CD4-positive, alpha-beta T cell (primary cell): Measurements from ENCODE around the gene PDXK. TPM values are rescaled to one million over a fixed set of nuclear protein-coding genes. Genes with fewer than 3 reads are reported as not detected.

Experiments
- ATAC-seq: fragments of 200-7000 bp; cut with Tn5 transposase; one replicate; pipeline ENCODE4 v1.10.0; 2022; ENCODE audit warnings: mild to moderate bottlenecking; ENCODE audit not compliant: poor library complexity
- CTCF ChIA-PET: fragments of 350-600 bp; sonication (Branson Sonifier 250); formaldehyde crosslinking; loops from one replicate; lab custom pipeline; 2021; ENCODE audit warnings: antibody characterized with exemption, inconsistent platforms; lab: Charles Lee
- POLR2A ChIA-PET: fragments of 350-600 bp; sonication (Branson Sonifier 250); formaldehyde crosslinking; loops from one replicate; lab custom pipeline; 2021; ENCODE audit warnings: antibody characterized with exemption, inconsistent platforms; lab: Charles Lee
- DNase-seq, 14 experiments: peaks; one replicate each; pipeline ENCODE4 v3.0.0-alpha.2; 2013 to 2020; ENCODE audit warnings: mixed read lengths in 2 of 14
- H3K27ac ChIP-seq, 2 donors: one replicate each; pipeline versions ENCODE4 v1.5.1 to v1.7.0; 2013; ENCODE audit warnings: low read length in 2 of 2, low read depth in 1 of 2, mild to moderate bottlenecking in 1 of 2
- H3K27me3 ChIP-seq, 2 experiments: 1 replicate in 1 of 2; 2 replicates in 1 of 2; pipeline versions ENCODE4 v1.6.1 to v1.7.0; 2013; ENCODE audit warnings: low read length in 2 of 2, control low read depth in 1 of 2, mild to moderate bottlenecking in 1 of 2, moderate library complexity in 1 of 2; ENCODE audit not compliant: insufficient read depth in 2 of 2, control insufficient read depth in 1 of 2
- H3K36me3 ChIP-seq: one replicate; pipeline ENCODE4 v1.6.1; 2013; ENCODE audit warnings: low read length, control low read depth; ENCODE audit not compliant: insufficient read depth
- H3K4me1 ChIP-seq: one replicate; pipeline ENCODE4 v1.6.1; 2013; ENCODE audit warnings: low read length, control low read depth; ENCODE audit not compliant: insufficient read depth
- H3K4me3 ChIP-seq: one replicate; pipeline ENCODE4 v1.5.1; 2013; ENCODE audit warnings: mild to moderate bottlenecking, low read length, moderate library complexity
- H3K9me3 ChIP-seq, 2 experiments: 1 replicate in 1 of 2; 2 replicates in 1 of 2; pipeline versions ENCODE4 v1.6.1 to v1.7.0; 2013; ENCODE audit warnings: low read length in 2 of 2, mild to moderate bottlenecking in 2 of 2, control low read depth in 1 of 2, moderate library complexity in 1 of 2; ENCODE audit not compliant: control insufficient read depth in 1 of 2, insufficient read depth in 1 of 2
- H3K27ac Mint-ChIP-seq: one replicate; pipeline ENCODE4 v1.8.0; 2020; ENCODE audit warnings: mixed read lengths
- H3K27me3 Mint-ChIP-seq: one replicate; pipeline ENCODE4 v1.8.0; 2021; ENCODE audit warnings: mixed read lengths
- H3K36me3 Mint-ChIP-seq: one replicate; pipeline ENCODE4 v1.8.0; 2021; ENCODE audit warnings: low read depth, mixed read lengths
- H3K4me1 Mint-ChIP-seq: one replicate; pipeline ENCODE4 v1.8.0; 2021; ENCODE audit warnings: low read depth, mixed read lengths
- H3K4me3 Mint-ChIP-seq: one replicate; pipeline ENCODE4 v1.8.0; 2020; ENCODE audit warnings: mild to moderate bottlenecking, mixed read lengths
- H3K9me3 Mint-ChIP-seq: one replicate; pipeline ENCODE4 v1.8.0; 2020; ENCODE audit warnings: mixed read lengths
- CTCF ChIP-seq: fragments of 200-600 bp; IDR thresholded peaks from one replicate; pipeline ENCODE4 v1.8.0; 2022; ENCODE audit warnings: antibody characterized with exemption, mild to moderate bottlenecking
- intact Hi-C, 2 experiments: fragments of 100-400 bp; cut with DNase I in 1 of 2; cut with micrococcal nuclease in 1 of 2; formaldehyde crosslinking; loops; one replicate each; pipeline versions ENCODE4 v1.15.1 to v1.9.0; 2023 to 2025; cut with DNase I, micrococcal nuclease
- total RNA-seq, 174 experiments: library from RNA in 2 of 174; stranded (reverse) in 2 of 174; gene quantifications; one replicate each; pipeline ENCODE4 v1.2.3 and lab custom pipeline; 2021 to 2026

Gene PDXK
- total RNA-seq, 2 experiments from 2014 or later, result 74.8 to 77.0 TPM

GRCh38 chr21:43759651-43760050 is 40.7 kb downstream of the PDXK start:
- intact Hi-C loops, result no loop called here
- Histone ChIP-seq H3K4me1 (no peaks in the 10 kb centered on the region), H3K27me3 (no peaks in the 10 kb centered on the region), H3K4me3 (no peak overlapping the region), H3K9me3 (peaks cover 0 to 12% of the 10 kb centered on the region in 2 experiments), H3K27ac (no peak overlapping the region), H3K36me3 (peaks cover 30% of the 10 kb centered on the region)
- TF ChIP-seq CTCF, result no peak
- Mint-ChIP-seq H3K9me3 (no peaks in the 10 kb centered on the region), H3K4me1 (no peaks in the 10 kb centered on the region), H3K4me3 (no peak overlapping the region), H3K27ac (no peak overlapping the region), H3K27me3 (no peaks in the 10 kb centered on the region), H3K36me3 (peaks cover 18% of the 10 kb centered on the region)
- ChIA-PET CTCF (no interaction called here), POLR2A (no interaction called here)
- ATAC-seq (no peak), DNase-seq (no peak)

- no peak for ATAC-seq
- peaks cover 18% of the 10 kb centered on the region for H3K36me3 Mint-ChIP-seq
- no peak for TF ChIP-seq CTCF
- no peaks in the 10 kb centered on the region for H3K9me3 Mint-ChIP-seq
- Histone ChIP-seq H3K9me3 (peaks cover 0 to 12% of the 10 kb centered on the region in 2 experiments), H3K27me3 (no peaks in the 10 kb centered on the region), H3K36me3 (peaks cover 25% of the 10 kb centered on the region), H3K4me1 (no peaks in the 10 kb centered on the region), H3K4me3 (no peak overlapping the region), H3K27ac (no peak overlapping the region)
- CTCF ChIA-PET, result no interaction called here
- DNase-seq, result no peak
- no peaks in the 10 kb centered on the region for H3K27me3 Mint-ChIP-seq
- intact Hi-C loops, result no loop called here
- H3K27ac Mint-ChIP-seq, result no peak overlapping the region
- no peak overlapping the region for H3K4me3 Mint-ChIP-seq
- POLR2A ChIA-PET, result no interaction called here
- no peaks in the 10 kb centered on the region for H3K4me1 Mint-ChIP-seq
These were observed 41.5 kb downstream of the PDXK start for GRCh38 chr21:43760391-43760958.

GRCh38 chr21:43761886-43762285 is 43.0 kb downstream of the PDXK start:
- no peaks in the 10 kb centered on the region for H3K27me3 ChIP-seq
- no peak overlapping the region for H3K27ac ChIP-seq
- H3K36me3 Mint-ChIP-seq, result peaks cover 10% of the 10 kb centered on the region
- H3K9me3 ChIP-seq, result peaks cover 0 to 12% of the 10 kb centered on the region in 2 experiments
- POLR2A ChIA-PET, result no interaction called here
- no peaks in the 10 kb centered on the region for H3K27me3 Mint-ChIP-seq
- no peaks in the 10 kb centered on the region for H3K4me1 Mint-ChIP-seq
- ATAC-seq, result no peak
- intact Hi-C loops, result no loop called here
- no peak for TF ChIP-seq CTCF
- CTCF ChIA-PET, result no interaction called here
- H3K4me3 ChIP-seq, result no peak overlapping the region
- DNase-seq, result no peak
- H3K27ac Mint-ChIP-seq, result no peak overlapping the region
- no peaks in the 10 kb centered on the region for H3K4me1 ChIP-seq
- H3K4me3 Mint-ChIP-seq, result no peak overlapping the region
- peaks cover 11% of the 10 kb centered on the region for H3K36me3 ChIP-seq
- no peaks in the 10 kb centered on the region for H3K9me3 Mint-ChIP-seq
